HL-60 (cell line): Measurements from ENCODE around the gene BMPR2.

Experiments
- DNase-seq, 2 experiments: peaks; one replicate each; pipeline ENCODE4 v3.0.0-alpha.2; 2010 to 2020; ENCODE audit warnings: low read depth in 1 of 2, low spot score in 1 of 2
- H3K27ac ChIP-seq: fragments of 250-450 bp; sonication (Bioruptor Pico); replicated peaks from 2 replicates; pipeline ENCODE4 v1.5.1; 2020; ENCODE audit warnings: mild to moderate bottlenecking, moderate library complexity
- H3K27me3 ChIP-seq: fragments of 250-450 bp; sonication (Bioruptor Pico); 2 replicates; pipeline ENCODE4 v1.5.1; 2021; ENCODE audit warnings: mild to moderate bottlenecking, moderate library complexity; ENCODE audit not compliant: insufficient read depth, poor library complexity, severe bottlenecking
- H3K4me3 ChIP-seq: replicated peaks from 2 replicates; pipeline ENCODE4 v1.5.1; 2011; ENCODE audit warnings: mild to moderate bottlenecking, control low read depth, low read length; ENCODE audit not compliant: insufficient read depth
- GABPA ChIP-seq: IDR thresholded peaks from 2 replicates; pipeline ENCODE4 v1.6.1; 2012; ENCODE audit warnings: low read depth
- POLR2AphosphoS5 ChIP-seq: IDR thresholded peaks from 2 replicates; pipeline ENCODE4 v1.6.1; 2012; ENCODE audit warnings: low read depth
- SPI1 ChIP-seq: IDR thresholded peaks from 2 replicates; pipeline ENCODE4 v1.6.1; 2012; ENCODE audit warnings: low read depth, mild to moderate bottlenecking, borderline replicate concordance
- TF ChIP-seq, protein P1 (sequence below): IDR thresholded peaks from one replicate; pipeline ENCODE4 v1.5.1; 2011; ENCODE audit warnings: low read length, control low read depth, inconsistent platforms; ENCODE audit not compliant: insufficient read depth
- TF ChIP-seq, protein P2 (sequence below): IDR thresholded peaks from 2 replicates; pipeline ENCODE4 v1.6.1; 2012; ENCODE audit warnings: low read depth; ENCODE audit not compliant: insufficient replicate concordance

The BMPR2 gene

DNA sequence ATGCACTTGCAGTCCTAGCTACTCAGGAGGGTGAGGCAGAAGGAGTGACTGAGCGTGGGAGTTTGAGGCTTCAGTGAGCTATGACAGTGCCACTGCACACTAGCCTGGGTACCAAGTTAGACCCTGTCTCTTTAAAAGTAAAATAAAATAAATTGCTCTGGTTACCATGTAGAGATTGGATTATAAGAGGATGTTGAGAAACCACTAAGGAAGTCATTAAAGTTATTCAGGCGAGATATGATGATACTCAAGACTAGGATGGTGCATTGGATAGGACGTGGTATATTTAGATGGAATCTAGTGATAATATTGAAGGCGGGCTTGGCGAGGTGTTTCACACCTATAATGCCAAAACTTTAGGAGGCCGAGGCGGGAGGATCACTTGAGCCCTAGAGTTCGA, 50.6 kb downstream of the BMPR2 start:
- no peak for DNase-seq
- Histone ChIP-seq H3K4me3 (no peak overlapping the region), H3K27ac (no peak overlapping the region), H3K27me3 (no peaks in the 10 kb centered on the region)
- TF ChIP-seq SPI1: no peak
- TF ChIP-seq, protein P1, sequence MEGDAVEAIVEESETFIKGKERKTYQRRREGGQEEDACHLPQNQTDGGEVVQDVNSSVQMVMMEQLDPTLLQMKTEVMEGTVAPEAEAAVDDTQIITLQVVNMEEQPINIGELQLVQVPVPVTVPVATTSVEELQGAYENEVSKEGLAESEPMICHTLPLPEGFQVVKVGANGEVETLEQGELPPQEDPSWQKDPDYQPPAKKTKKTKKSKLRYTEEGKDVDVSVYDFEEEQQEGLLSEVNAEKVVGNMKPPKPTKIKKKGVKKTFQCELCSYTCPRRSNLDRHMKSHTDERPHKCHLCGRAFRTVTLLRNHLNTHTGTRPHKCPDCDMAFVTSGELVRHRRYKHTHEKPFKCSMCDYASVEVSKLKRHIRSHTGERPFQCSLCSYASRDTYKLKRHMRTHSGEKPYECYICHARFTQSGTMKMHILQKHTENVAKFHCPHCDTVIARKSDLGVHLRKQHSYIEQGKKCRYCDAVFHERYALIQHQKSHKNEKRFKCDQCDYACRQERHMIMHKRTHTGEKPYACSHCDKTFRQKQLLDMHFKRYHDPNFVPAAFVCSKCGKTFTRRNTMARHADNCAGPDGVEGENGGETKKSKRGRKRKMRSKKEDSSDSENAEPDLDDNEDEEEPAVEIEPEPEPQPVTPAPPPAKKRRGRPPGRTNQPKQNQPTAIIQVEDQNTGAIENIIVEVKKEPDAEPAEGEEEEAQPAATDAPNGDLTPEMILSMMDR: no peak
- TF ChIP-seq, protein P2, sequence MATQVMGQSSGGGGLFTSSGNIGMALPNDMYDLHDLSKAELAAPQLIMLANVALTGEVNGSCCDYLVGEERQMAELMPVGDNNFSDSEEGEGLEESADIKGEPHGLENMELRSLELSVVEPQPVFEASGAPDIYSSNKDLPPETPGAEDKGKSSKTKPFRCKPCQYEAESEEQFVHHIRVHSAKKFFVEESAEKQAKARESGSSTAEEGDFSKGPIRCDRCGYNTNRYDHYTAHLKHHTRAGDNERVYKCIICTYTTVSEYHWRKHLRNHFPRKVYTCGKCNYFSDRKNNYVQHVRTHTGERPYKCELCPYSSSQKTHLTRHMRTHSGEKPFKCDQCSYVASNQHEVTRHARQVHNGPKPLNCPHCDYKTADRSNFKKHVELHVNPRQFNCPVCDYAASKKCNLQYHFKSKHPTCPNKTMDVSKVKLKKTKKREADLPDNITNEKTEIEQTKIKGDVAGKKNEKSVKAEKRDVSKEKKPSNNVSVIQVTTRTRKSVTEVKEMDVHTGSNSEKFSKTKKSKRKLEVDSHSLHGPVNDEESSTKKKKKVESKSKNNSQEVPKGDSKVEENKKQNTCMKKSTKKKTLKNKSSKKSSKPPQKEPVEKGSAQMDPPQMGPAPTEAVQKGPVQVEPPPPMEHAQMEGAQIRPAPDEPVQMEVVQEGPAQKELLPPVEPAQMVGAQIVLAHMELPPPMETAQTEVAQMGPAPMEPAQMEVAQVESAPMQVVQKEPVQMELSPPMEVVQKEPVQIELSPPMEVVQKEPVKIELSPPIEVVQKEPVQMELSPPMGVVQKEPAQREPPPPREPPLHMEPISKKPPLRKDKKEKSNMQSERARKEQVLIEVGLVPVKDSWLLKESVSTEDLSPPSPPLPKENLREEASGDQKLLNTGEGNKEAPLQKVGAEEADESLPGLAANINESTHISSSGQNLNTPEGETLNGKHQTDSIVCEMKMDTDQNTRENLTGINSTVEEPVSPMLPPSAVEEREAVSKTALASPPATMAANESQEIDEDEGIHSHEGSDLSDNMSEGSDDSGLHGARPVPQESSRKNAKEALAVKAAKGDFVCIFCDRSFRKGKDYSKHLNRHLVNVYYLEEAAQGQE: no peak
- TF ChIP-seq POLR2AphosphoS5: no peak
- TF ChIP-seq GABPA: no peak

DNA sequence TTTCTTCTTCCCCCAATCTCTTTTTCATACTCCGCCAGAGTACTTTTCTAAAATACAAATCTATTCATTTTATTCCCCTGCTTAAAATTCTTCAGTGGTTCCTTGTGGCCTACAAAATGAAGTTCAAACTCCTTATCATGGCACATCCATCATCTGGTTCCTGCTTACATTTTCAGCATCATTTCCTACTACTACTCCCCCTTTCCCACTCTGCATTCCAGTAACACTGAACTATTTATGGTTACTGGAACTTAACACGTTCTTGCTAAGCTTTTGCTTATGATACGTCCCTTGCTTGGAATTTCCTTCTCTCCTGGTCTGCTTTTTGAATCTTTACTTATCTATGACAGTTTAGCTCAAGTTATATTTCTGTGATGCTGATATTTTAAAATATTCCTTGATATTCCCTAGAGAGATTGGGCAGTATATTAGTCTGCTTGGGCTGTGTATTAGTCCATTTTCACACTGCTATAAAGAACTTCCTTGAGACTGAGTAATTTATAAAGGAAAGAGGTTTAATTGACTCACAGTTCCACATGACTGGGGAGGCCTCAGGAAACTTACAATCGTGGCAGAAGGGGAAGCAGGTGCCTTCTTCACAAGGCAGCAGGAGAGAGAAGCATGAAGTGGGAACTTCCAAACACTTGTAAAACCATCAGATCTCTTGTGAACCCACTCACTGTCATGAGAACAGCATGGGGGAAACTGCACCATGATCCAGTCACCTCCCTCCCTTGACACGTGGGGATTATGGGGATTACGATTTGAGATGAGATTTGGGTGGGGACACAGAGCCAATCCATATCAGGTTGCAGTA, 53.2 kb downstream of the BMPR2 start:
- TF ChIP-seq, protein P1: no peak
- no peak for TF ChIP-seq POLR2AphosphoS5
- no peak for TF ChIP-seq SPI1
- no peak for TF ChIP-seq GABPA
- TF ChIP-seq, protein P2: no peak
- no peak for DNase-seq
- H3K4me3 ChIP-seq: no peak overlapping the region
- H3K27me3 ChIP-seq: no peaks in the 10 kb centered on the region
- H3K27ac ChIP-seq: no peak overlapping the region

DNA sequence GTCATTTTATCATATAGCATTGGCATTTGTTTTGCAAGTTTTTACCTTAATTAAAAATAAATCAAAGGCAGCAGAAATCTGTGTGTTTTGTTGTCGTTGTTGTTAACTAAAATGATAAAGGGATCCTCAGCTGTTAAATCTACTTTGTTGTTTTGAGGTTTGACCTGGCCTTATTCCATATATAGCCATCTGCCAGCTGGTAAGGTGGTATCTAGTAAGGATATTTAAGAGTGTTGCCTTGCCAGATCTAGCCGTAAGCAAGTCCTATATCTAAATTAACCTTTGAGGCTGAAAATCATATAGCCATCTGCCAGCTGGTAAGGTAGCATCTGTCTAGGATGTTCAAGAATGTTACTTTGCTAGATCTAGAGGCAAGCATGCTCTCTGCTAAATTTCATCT, 56.6 kb downstream of the BMPR2 start:
- H3K4me3 ChIP-seq: no peak overlapping the region
- DNase-seq: no peak
- TF ChIP-seq, protein P2: no peak
- no peak for TF ChIP-seq SPI1
- no peak for TF ChIP-seq GABPA
- TF ChIP-seq POLR2AphosphoS5: no peak
- TF ChIP-seq, protein P1: no peak
- H3K27ac ChIP-seq: no peak overlapping the region
- no peaks in the 10 kb centered on the region for H3K27me3 ChIP-seq
